IMR-90 (cell line): ENCODE measurements around the gene CRYBG2. TPM values are rescaled to one million over a fixed set of nuclear protein-coding genes. Genes with fewer than 3 reads are reported as not detected.
"Not testable (repeated sequence)": the region's sequence is repeated elsewhere in the genome, so short reads cannot be mapped to it uniquely, and the experiment has no call there.

Experiments used
- ATAC-seq: fragments of 200-7000 bp; cut with Tn5 transposase; 2 replicates; pipeline ENCODE4 v1.9.1; 2020; ENCODE audit warnings: low read depth, mild to moderate bottlenecking, moderate library complexity
- BruUV-seq: library from RNA; stranded (reverse); fragments of 400-500 nt; replicated peaks from 2 replicates; lab custom pipeline; 2021; lab: Mats Ljungman, UMichigan
- CTCF ChIA-PET: fragments of 300-600 bp; formaldehyde crosslinking; extraction: SDS; loops from one replicate; lab custom pipeline; 2021; ENCODE audit warnings: antibody characterized with exemption; lab: Yijun Ruan, JAX
- POLR2A ChIA-PET: fragments of 300-600 bp; sonication (Branson Sonifier 250); formaldehyde crosslinking; loops from one replicate; lab custom pipeline; 2022; ENCODE audit warnings: antibody characterized with exemption; ENCODE audit not compliant: unreplicated experiment; lab: Charles Lee
- DNase-seq: peaks from one replicate; pipeline ENCODE4 v3.0.0; 2013
- H2AFZ ChIP-seq: replicated peaks from 2 replicates; pipeline ENCODE3; 2013; ENCODE audit warnings: low read length, mild to moderate bottlenecking; ENCODE audit not compliant: poor library complexity
- H2AK5ac ChIP-seq: 2 replicates; pipeline ENCODE4 v1.6.1; 2013; ENCODE audit warnings: low read depth, low read length, inconsistent platforms
- H2AK9ac ChIP-seq: replicated peaks from 2 replicates; pipeline ENCODE3; 2013; ENCODE audit warnings: mild to moderate bottlenecking, low read depth, low read length, moderate library complexity; ENCODE audit not compliant: poor library complexity
- H2BK120ac ChIP-seq: 2 replicates; pipeline ENCODE4 v1.6.1; 2013; ENCODE audit warnings: low read depth, low read length, inconsistent platforms
- H2BK15ac ChIP-seq: 3 replicates; pipeline ENCODE4 v1.6.1; 2013; ENCODE audit warnings: low read depth, low read length, inconsistent platforms
- H2BK20ac ChIP-seq: 2 replicates; pipeline ENCODE4 v1.6.1; 2013; ENCODE audit warnings: low read depth, mild to moderate bottlenecking, inconsistent platforms, low read length, moderate library complexity
- H2BK5ac ChIP-seq: 2 replicates; pipeline ENCODE4 v1.6.1; 2013; ENCODE audit warnings: mild to moderate bottlenecking, low read depth, low read length, inconsistent platforms; ENCODE audit not compliant: poor library complexity, severe bottlenecking
- H3K14ac ChIP-seq: replicated peaks from 2 replicates; pipeline ENCODE4 v1.6.1; 2013; ENCODE audit warnings: low read depth, low read length, inconsistent platforms
- H3K18ac ChIP-seq: 2 replicates; pipeline ENCODE4 v1.6.1; 2013; ENCODE audit warnings: low read depth, low read length, control low read depth
- H3K23ac ChIP-seq: 2 replicates; pipeline ENCODE4 v1.6.1; 2013; ENCODE audit warnings: low read depth, low read length, inconsistent platforms
- H3K27ac ChIP-seq: 2 replicates; pipeline ENCODE4 v1.5.1; 2013; ENCODE audit warnings: mild to moderate bottlenecking, control low read depth, low read length; ENCODE audit not compliant: insufficient read depth
- H3K27me3 ChIP-seq: 2 replicates; pipeline ENCODE4 v1.6.1; 2013; ENCODE audit warnings: low read length; ENCODE audit not compliant: control insufficient read depth, insufficient read depth
- H3K36me3 ChIP-seq: 2 replicates; pipeline ENCODE4 v1.6.1; 2013; ENCODE audit warnings: low read length, mixed read lengths; ENCODE audit not compliant: control insufficient read depth, insufficient read depth
- H3K4ac ChIP-seq: 2 replicates; pipeline ENCODE4 v1.6.1; 2013; ENCODE audit warnings: low read depth, low read length, inconsistent platforms
- H3K4me1 ChIP-seq: 2 replicates; pipeline ENCODE4 v1.6.1; 2013; ENCODE audit warnings: low read length, mixed read lengths; ENCODE audit not compliant: control insufficient read depth, insufficient read depth
- H3K4me2 ChIP-seq: 2 replicates; pipeline ENCODE4 v1.6.1; 2013; ENCODE audit warnings: low read depth, mild to moderate bottlenecking, control low read depth, low read length, moderate library complexity
- H3K4me3 ChIP-seq: 2 replicates; pipeline ENCODE4 v1.5.1; 2013; ENCODE audit warnings: low read depth, mild to moderate bottlenecking, control low read depth, low read length, moderate library complexity; ENCODE audit not compliant: insufficient read depth
- H3K56ac ChIP-seq: 2 replicates; pipeline ENCODE4 v1.6.1; 2013; ENCODE audit warnings: low read length, inconsistent platforms; ENCODE audit not compliant: insufficient read depth; ENCODE audit errors: extremely low read depth
- H3K79me1 ChIP-seq, 2 experiments: 2 replicates each; pipeline ENCODE4 v1.6.1; 2013; ENCODE audit warnings: low read length in 2 of 2, inconsistent platforms in 1 of 2, low read depth in 1 of 2
- H3K9ac ChIP-seq: 2 replicates; pipeline ENCODE4 v1.6.1; 2013; ENCODE audit warnings: low read depth, low read length, control low read depth
- H3K9me1 ChIP-seq: 2 replicates; pipeline ENCODE4 v1.6.1; 2013; ENCODE audit warnings: low read length, inconsistent platforms; ENCODE audit not compliant: insufficient read depth
- H3K9me3 ChIP-seq: 2 replicates; pipeline ENCODE4 v1.6.1; 2013; ENCODE audit warnings: low read length; ENCODE audit not compliant: control insufficient read depth, insufficient read depth
- H4K20me1 ChIP-seq: 2 replicates; pipeline ENCODE4 v1.6.1; 2013; ENCODE audit warnings: low read length, inconsistent platforms; ENCODE audit not compliant: insufficient read depth
- H4K5ac ChIP-seq: 2 replicates; pipeline ENCODE4 v1.6.1; 2013; ENCODE audit warnings: mild to moderate bottlenecking, low read depth, low read length, control low read depth
- H4K8ac ChIP-seq, 2 experiments: 2 replicates each; pipeline ENCODE4 v1.6.1; 2013; ENCODE audit warnings: low read depth in 2 of 2, low read length in 2 of 2, control low read depth in 1 of 2, inconsistent platforms in 1 of 2
- H4K91ac ChIP-seq: 2 replicates; pipeline ENCODE4 v1.6.1; 2013; ENCODE audit warnings: low read depth, low read length, inconsistent platforms; ENCODE audit not compliant: insufficient read depth
- CHD1 ChIP-seq: IDR thresholded peaks from 2 replicates; pipeline ENCODE4 v1.6.1; 2012; ENCODE audit warnings: low read depth, low read length, improper control_type of control experiment
- FOS ChIP-seq: fragments of 150-350 bp; IDR thresholded peaks from 2 replicates; pipeline ENCODE4 v1.6.1; 2016; ENCODE audit warnings: low read depth, low read length
- RFX5 ChIP-seq: IDR thresholded peaks from 2 replicates; pipeline ENCODE4 v1.8.0; 2012; ENCODE audit warnings: low read depth, mild to moderate bottlenecking, low read length, moderate library complexity
- WGBS, 2 experiments: methylation state at CpG; one replicate each; pipeline versions ENCODE4 v1.1.5 to v1.1.7; 2013; ENCODE audit warnings: missing lambda C conversion rate in 2 of 2; ENCODE audit not compliant: insufficient read length in 1 of 2; ENCODE audit errors: extremely low coverage in 2 of 2; 5-methylcytosine and 5-hydroxymethylcytosine counted together
- dilution Hi-C: fragments of 300-500 bp; cut with HindIII; formaldehyde crosslinking; loops from one replicate; pipeline ENCODE4 v1.14.3; 2018; ENCODE audit warnings: low sequenced_read_pairs; ENCODE audit not compliant: unreplicated experiment
- in situ Hi-C: fragments of 300-500 bp; cut with MboI; formaldehyde crosslinking; loops from 3 replicates; pipeline ENCODE4 v1.14.3; 2019; ENCODE audit warnings: low sequenced_read_pairs, inconsistent platforms, mixed read lengths
- intact Hi-C: fragments of 100-400 bp; cut with micrococcal nuclease; formaldehyde crosslinking; loops from 2 replicates; pipeline ENCODE4 v1.10.0; 2022
- polyA plus RNA-seq, 3 experiments: library from polyadenylated mRNA; depleted of rRNA; stranded (reverse); fragments of >200 nt; gene quantifications; 2 replicates each; pipeline ENCODE4 v1.2.3, GENCODE V29; 2012; ENCODE audit warnings: low replicate concordance in 1 of 3
- total RNA-seq: library from RNA; depleted of rRNA; stranded (reverse); fragments of >200 nt; gene quantifications from 2 replicates; pipeline ENCODE4 v1.2.3, GENCODE V29; 2012

The CRYBG2 gene
- total and polyA plus RNA-seq, 2 of the 4 experiments (the other 2 are of a cell fraction), result not detected

- dilution Hi-C loops, result no loop called here
- Histone ChIP-seq H3K4me2 (no peak overlapping the region), H3K9me3 (no peaks in the 10 kb centered on the region), H3K4me3 (no peak overlapping the region), H2BK5ac (no peak overlapping the region), H3K36me3 (no peaks in the 10 kb centered on the region), H3K4ac (no peak overlapping the region), H4K5ac (no peak overlapping the region), H3K9ac (no peak overlapping the region), H2AK5ac (no peak overlapping the region), H3K14ac (no peak overlapping the region), H3K79me1 (no peaks in the 10 kb centered on the region), H3K18ac (no peak overlapping the region), H2BK120ac (no peak overlapping the region), H2AK9ac (no peak overlapping the region), H3K9me1 (no peaks in the 10 kb centered on the region), H2AFZ (no peak overlapping the region), H3K56ac (no peak overlapping the region), H2BK15ac (no peak overlapping the region), H4K8ac (no peak overlapping the region), H3K23ac (no peak overlapping the region), H4K91ac (no peak overlapping the region), H3K27ac (no peak overlapping the region), H4K20me1 (no peaks in the 10 kb centered on the region), H3K4me1 (no peaks in the 10 kb centered on the region), H2BK20ac (no peak overlapping the region), H3K27me3 (peaks cover 16% of the 10 kb centered on the region; the same call in 1 of the 2 replicates)
- intact Hi-C loops, result no loop called here
- TF ChIP-seq FOS (no peak), CHD1 (no peak), RFX5 (no peak)
- 100% methylated on average over 2 of the region's 5 CpGs; no CpG with 5 or more reads in 1 of the 2 experiments for WGBS, 2 experiments
- BruUV-seq, result no TSS peak
- ATAC-seq, result no peak
- in situ Hi-C loops, result no loop called here
- ChIA-PET POLR2A (no interaction called here), CTCF (no interaction called here)
- DNase-seq, result no peak
These were observed 23.7 kb downstream of the CRYBG2 start for GRCh38 chr1:26330276-26330675.

DNA sequence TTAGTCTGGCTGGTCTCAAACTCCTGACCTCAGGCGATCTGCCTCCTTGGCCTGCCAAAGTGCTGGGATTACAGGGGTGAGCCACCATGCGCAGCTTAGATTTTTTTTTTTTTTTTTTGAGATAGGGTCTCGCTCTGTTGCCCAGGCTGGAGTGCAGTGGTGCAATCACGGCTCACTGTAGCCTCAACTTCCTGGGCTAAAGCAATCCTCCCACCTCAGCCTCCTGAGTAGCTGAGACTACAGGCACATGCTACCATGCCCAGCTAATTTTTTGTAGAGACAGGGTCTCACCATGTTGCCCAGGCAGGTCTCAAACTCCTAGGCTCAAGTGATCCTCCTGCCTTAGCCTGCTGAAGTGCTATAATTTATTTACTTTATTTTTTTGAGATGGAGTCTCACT, 24.6 kb downstream of the CRYBG2 start:
- H3K9me3 ChIP-seq, H4K91ac ChIP-seq, H3K4me1 ChIP-seq, H2BK15ac ChIP-seq, H3K27ac ChIP-seq, dilution Hi-C loops, H2AK5ac ChIP-seq, H4K5ac ChIP-seq, H2BK120ac ChIP-seq, H3K36me3 ChIP-seq, H3K4me3 ChIP-seq, H2BK5ac ChIP-seq, ATAC-seq, H3K9me1 ChIP-seq, H2BK20ac ChIP-seq, BruUV-seq, H3K9ac ChIP-seq, H3K56ac ChIP-seq, H3K4me2 ChIP-seq, H2AK9ac ChIP-seq, H3K4ac ChIP-seq, intact Hi-C loops, H3K23ac ChIP-seq, in situ Hi-C loops, H3K18ac ChIP-seq, H3K14ac ChIP-seq, DNase-seq, H3K79me1 ChIP-seq, POLR2A ChIA-PET, H2AFZ ChIP-seq, H4K8ac ChIP-seq, H4K20me1 ChIP-seq: not testable (repeated sequence)
- H3K27me3 ChIP-seq, result peaks cover 19% of the 10 kb centered on the region
- CTCF ChIA-PET, result interaction anchor here (0.7 kb wide), 1 partner anchor 62 kb away, joined by 9 read pairs; no protein-coding TSS in a partner anchor
- WGBS, 2 experiments, result no CpG with 5 or more reads among the region's 4 CpGs
